SK-N-MC (cell line): ENCODE data around the gene PLEKHA7.

Experiments
- EZH2 ChIP-seq: fragments of 200-600 bp; sonication (generic); IDR thresholded peaks from one replicate; pipeline ENCODE4 v1.6.1; 2017; ENCODE audit warnings: antibody characterized with exemption
- FOXP2 ChIP-seq: optimal IDR thresholded peaks from 2 replicates; pipeline ENCODE3; 2011; ENCODE audit warnings: mild to moderate bottlenecking, moderate library complexity; ENCODE audit not compliant: insufficient read depth; ENCODE audit errors: extremely low read length, control extremely low read depth
- POLR2AphosphoS5 ChIP-seq: IDR thresholded peaks from 2 replicates; pipeline ENCODE4 v1.6.1; 2012; ENCODE audit warnings: mild to moderate bottlenecking, low read depth, low read length, borderline replicate concordance

DNA sequence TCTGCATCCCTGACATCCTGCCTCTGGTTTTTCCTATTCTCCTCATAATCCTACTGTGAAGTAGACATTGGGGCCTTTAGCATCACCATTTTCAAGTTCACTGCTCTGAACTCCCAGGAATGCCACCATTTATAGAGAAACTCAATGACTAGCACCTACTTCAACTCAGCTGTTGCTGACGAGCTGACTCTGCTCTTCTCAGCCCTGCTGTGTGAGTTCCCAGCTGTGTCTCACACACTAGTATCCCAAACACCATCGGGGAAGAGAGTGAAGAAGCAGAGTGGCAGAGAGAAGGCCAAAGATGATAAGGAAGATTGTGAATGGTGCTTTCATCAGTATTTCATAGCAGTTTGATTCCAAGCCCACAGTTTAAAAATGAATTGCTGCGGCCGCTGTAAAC lies 71.9 kb downstream of the PLEKHA7 start:
- TF ChIP-seq POLR2AphosphoS5 (no peak), EZH2 (no peak), FOXP2 (no peak)
